ENCODE measurements around the gene MPHOSPH8. TPM values are rescaled to one million over a fixed set of nuclear protein-coding genes. Genes with fewer than 3 reads are reported as not detected.

MPHOSPH8 gene
- total RNA-seq, 1 donor from 2014 or later = 32.2 TPM

DNA sequence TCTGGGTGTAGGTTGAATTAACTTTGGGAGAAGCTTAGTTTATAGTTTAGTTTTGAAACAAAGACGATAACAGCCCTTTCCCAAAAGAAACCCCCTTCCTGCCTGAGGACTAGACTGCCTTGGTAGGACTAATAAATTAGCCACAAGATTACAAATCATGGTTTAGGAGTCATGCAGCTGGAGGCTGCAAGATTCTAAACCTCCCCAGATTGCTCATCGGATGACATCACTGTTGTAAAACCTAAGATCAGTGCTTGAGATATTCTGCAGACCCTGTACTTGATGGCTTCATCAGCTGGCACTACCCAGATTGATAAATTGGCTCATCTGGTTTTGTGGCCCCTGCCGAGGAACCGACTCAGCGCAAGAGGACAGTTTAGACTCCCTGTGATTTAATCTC, 35.9 kb upstream of the MPHOSPH8 start:
- no peak overlapping the region for H3K27ac Mint-ChIP-seq (ENCODE audit: unreplicated experiment)
- H3K4me1 Mint-ChIP-seq (ENCODE audit: unreplicated experiment) = peaks cover 2% of the 10 kb centered on the region
- H3K27me3 Mint-ChIP-seq (ENCODE audit: unreplicated experiment) = peaks cover 18% of the 10 kb centered on the region
- no peaks in the 10 kb centered on the region for H3K9me3 Mint-ChIP-seq (ENCODE audit: unreplicated experiment)
- no peak for DNase-seq (ENCODE audit: extremely low spot score, unreplicated experiment)
- TF ChIP-seq, protein P1, sequence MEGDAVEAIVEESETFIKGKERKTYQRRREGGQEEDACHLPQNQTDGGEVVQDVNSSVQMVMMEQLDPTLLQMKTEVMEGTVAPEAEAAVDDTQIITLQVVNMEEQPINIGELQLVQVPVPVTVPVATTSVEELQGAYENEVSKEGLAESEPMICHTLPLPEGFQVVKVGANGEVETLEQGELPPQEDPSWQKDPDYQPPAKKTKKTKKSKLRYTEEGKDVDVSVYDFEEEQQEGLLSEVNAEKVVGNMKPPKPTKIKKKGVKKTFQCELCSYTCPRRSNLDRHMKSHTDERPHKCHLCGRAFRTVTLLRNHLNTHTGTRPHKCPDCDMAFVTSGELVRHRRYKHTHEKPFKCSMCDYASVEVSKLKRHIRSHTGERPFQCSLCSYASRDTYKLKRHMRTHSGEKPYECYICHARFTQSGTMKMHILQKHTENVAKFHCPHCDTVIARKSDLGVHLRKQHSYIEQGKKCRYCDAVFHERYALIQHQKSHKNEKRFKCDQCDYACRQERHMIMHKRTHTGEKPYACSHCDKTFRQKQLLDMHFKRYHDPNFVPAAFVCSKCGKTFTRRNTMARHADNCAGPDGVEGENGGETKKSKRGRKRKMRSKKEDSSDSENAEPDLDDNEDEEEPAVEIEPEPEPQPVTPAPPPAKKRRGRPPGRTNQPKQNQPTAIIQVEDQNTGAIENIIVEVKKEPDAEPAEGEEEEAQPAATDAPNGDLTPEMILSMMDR (IDR thresholded peaks at IDR 0.05) = no peak
- no peaks in the 10 kb centered on the region for H3K36me3 Mint-ChIP-seq (ENCODE audit: unreplicated experiment)
- no peak overlapping the region for H3K4me3 Mint-ChIP-seq (ENCODE audit: unreplicated experiment)

GRCh38 chr13:19601749-19602725, 31.4 kb upstream of the MPHOSPH8 start:
- Mint-ChIP-seq H3K36me3 (ENCODE audit: unreplicated experiment) (no peaks in the 10 kb centered on the region), H3K4me3 (ENCODE audit: unreplicated experiment) (peak overlapping the region; percentile 73), H3K27me3 (ENCODE audit: unreplicated experiment) (peaks cover 6% of the 10 kb centered on the region), H3K9me3 (ENCODE audit: unreplicated experiment) (no peaks in the 10 kb centered on the region), H3K4me1 (ENCODE audit: unreplicated experiment) (peaks cover 6% of the 10 kb centered on the region), H3K27ac (ENCODE audit: unreplicated experiment) (no peak overlapping the region)
- peak; percentile 84 for DNase-seq (ENCODE audit: extremely low spot score, unreplicated experiment)
- TF ChIP-seq, protein P1 (IDR thresholded peaks at IDR 0.05) = peak; percentile 33

DNA sequence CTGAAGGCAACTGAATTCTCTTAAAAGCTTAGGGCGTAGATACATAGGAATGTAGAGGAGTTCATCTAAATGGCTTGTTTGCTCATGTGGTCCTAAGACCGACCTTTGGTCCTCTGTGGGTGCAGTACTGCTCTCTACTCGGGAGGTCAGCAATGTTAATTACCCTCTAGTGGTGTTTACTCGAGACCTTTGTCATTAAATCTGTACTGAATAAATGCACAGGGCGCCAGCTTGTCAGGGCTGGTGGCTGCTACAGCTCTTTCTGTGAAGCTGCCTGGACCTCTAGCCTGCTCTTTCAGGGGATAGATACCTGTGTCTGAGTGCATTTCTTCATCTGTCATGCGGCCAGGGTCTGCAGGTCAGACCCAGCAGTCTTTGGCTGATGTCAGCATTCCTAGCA, 29.2 kb upstream of the MPHOSPH8 start:
- DNase-seq (ENCODE audit: extremely low spot score, unreplicated experiment) = peak; percentile 34
- no peaks in the 10 kb centered on the region for H3K27me3 Mint-ChIP-seq (ENCODE audit: unreplicated experiment)
- TF ChIP-seq, protein P1 (IDR thresholded peaks at IDR 0.05) = no peak
- H3K36me3 Mint-ChIP-seq (ENCODE audit: unreplicated experiment) = no peaks in the 10 kb centered on the region
- no peaks in the 10 kb centered on the region for H3K9me3 Mint-ChIP-seq (ENCODE audit: unreplicated experiment)
- no peak overlapping the region for H3K4me3 Mint-ChIP-seq (ENCODE audit: unreplicated experiment)
- H3K27ac Mint-ChIP-seq (ENCODE audit: unreplicated experiment) = no peak overlapping the region
- peaks cover 6% of the 10 kb centered on the region for H3K4me1 Mint-ChIP-seq (ENCODE audit: unreplicated experiment)

DNA sequence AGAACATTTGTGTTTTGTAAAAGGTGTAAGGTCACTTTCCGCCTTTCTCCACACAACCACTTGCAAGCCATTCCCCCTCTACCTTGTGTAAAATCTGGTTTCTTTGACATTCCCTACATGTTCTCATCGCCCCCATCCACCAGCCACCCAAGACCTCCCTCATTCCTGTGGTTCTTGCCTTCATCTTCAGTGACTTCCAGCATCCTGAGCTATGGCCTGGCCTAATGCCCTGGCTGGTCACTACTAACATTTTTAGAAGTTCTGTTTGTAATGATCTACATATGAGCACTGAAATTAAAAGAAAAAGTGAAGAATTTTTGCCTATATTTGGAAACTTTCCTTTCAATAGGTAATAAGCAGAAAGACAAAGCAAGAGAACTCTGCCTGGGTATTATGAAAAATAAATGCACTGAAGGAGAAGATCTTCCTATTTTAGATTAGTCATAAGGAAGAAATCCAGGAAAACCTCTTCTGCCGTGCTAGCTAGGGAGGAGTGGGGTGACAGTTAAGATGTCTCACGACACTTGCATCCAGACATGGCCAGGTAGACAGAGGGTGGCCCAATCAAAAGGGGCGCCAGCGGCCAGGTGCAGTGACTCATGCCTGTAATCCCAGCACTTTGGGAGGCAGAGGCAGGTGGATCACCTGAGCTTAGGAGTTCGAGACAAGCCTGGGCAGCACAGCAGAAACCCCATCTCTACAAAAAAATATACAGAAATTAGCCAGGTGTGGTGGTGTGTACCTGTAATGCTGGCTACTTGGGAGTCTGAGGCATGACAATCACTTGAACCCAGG, 28.1 kb upstream of the MPHOSPH8 start:
- Mint-ChIP-seq H3K4me1 (ENCODE audit: unreplicated experiment) (peaks cover 6% of the 10 kb centered on the region), H3K9me3 (ENCODE audit: unreplicated experiment) (no peaks in the 10 kb centered on the region), H3K36me3 (ENCODE audit: unreplicated experiment) (no peaks in the 10 kb centered on the region), H3K27ac (ENCODE audit: unreplicated experiment) (no peak overlapping the region), H3K4me3 (ENCODE audit: unreplicated experiment) (no peak overlapping the region), H3K27me3 (ENCODE audit: unreplicated experiment) (no peaks in the 10 kb centered on the region)
- TF ChIP-seq, protein P1 (IDR thresholded peaks at IDR 0.05) = no peak
- peak; percentile 53 for DNase-seq (ENCODE audit: extremely low spot score, unreplicated experiment)

DNA sequence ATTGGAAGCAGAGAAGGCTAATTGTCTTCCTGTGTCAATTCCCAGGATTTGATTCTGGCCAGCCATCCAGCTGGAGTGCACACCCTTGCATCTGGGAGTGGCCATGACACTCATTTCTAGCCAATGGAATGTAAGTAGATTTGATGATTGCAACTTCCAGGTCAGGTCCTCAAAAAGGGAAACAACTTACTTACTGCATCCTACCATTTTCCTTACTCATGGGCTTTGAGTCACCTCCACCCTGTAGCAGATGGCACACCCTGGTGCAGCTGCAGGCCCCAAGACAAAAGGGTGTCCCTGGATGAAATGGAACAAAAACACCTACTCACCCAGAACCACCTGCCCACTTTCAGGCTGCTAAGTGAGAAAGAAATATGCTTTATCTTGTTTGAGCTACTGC, 27.3 kb upstream of the MPHOSPH8 start:
- TF ChIP-seq, protein P1 (IDR thresholded peaks at IDR 0.05) = no peak
- H3K27me3 Mint-ChIP-seq (ENCODE audit: unreplicated experiment) = no peaks in the 10 kb centered on the region
- H3K4me1 Mint-ChIP-seq (ENCODE audit: unreplicated experiment) = peaks cover 6% of the 10 kb centered on the region
- H3K27ac Mint-ChIP-seq (ENCODE audit: unreplicated experiment) = no peak overlapping the region
- H3K9me3 Mint-ChIP-seq (ENCODE audit: unreplicated experiment) = no peaks in the 10 kb centered on the region
- no peak overlapping the region for H3K4me3 Mint-ChIP-seq (ENCODE audit: unreplicated experiment)
- DNase-seq (ENCODE audit: extremely low spot score, unreplicated experiment) = peak; percentile 46
- H3K36me3 Mint-ChIP-seq (ENCODE audit: unreplicated experiment) = no peaks in the 10 kb centered on the region
